ENCODE data around the gene MPPED2.
"Not testable (repeated sequence)": the region's sequence is repeated elsewhere in the genome, so short reads cannot be mapped to it uniquely, and the experiment has no call there.

MPPED2 gene

DNA sequence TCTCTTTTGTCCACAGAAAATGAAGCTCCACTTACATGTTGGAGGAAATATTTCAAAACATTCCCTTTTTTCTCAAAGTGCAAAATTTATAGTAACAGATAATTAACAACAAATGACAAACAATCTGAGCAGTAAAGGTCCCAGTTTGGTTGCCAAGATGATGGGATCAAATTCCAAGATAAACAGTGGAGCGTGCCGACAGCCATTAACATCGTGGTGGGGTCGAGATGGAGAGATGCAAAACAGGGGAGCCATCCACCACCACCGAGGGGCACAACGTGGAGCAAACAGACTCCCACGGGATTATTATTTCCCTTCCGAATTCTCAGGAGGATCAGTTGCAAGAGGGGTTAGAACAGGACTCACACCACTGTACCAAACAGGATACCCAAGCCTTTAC, 17.2 kb downstream of the MPPED2 start:
- H3K4me3 ChIP-seq (ENCODE audit: low read length), result no peak overlapping the region
- H3K4me2 ChIP-seq (ENCODE audit: low read length), result no peak overlapping the region
- no peaks in the 10 kb centered on the region for H3K27me3 ChIP-seq (ENCODE audit: control insufficient read depth, insufficient read depth, low read length)
- no peaks in the 10 kb centered on the region for H3K36me3 ChIP-seq (ENCODE audit: insufficient read depth, low read length)
- H3K9ac ChIP-seq (ENCODE audit: low read depth, low read length), result no peak overlapping the region
- no peaks in the 10 kb centered on the region for H3K9me3 ChIP-seq (replicated peaks; ENCODE audit: low read length)
- H3K4me1 ChIP-seq (ENCODE audit: control insufficient read depth, insufficient read depth, low read length), result no peaks in the 10 kb centered on the region

DNA sequence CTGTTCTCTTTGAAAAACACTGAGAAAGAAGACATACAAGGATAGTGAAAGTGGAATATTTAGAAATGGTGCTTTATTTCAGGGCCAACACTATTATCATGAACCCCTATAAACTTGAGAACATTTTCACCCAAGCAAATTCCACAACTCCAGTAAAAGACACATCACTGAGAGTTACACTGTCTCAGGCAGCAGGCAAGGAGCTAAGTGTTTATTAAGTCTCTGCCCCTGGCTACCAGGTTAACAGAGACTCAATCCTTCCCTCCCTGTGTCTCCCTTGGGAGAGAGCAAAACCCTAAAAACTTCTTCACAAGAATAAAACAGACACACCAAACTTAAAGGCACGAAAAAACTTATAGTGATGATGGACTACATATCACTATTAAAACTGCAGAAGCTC, 18.5 kb downstream of the MPPED2 start:
- Histone ChIP-seq H3K9ac (ENCODE audit: low read depth, low read length) (no peak overlapping the region), H3K9me3 (replicated peaks; ENCODE audit: low read length) (no peaks in the 10 kb centered on the region), H3K4me2 (ENCODE audit: low read length) (no peak overlapping the region), H3K36me3 (ENCODE audit: insufficient read depth, low read length) (no peaks in the 10 kb centered on the region), H3K27me3 (ENCODE audit: control insufficient read depth, insufficient read depth, low read length) (no peaks in the 10 kb centered on the region), H3K4me1 (ENCODE audit: control insufficient read depth, insufficient read depth, low read length) (no peaks in the 10 kb centered on the region), H3K4me3 (ENCODE audit: low read length) (no peak overlapping the region)

DNA sequence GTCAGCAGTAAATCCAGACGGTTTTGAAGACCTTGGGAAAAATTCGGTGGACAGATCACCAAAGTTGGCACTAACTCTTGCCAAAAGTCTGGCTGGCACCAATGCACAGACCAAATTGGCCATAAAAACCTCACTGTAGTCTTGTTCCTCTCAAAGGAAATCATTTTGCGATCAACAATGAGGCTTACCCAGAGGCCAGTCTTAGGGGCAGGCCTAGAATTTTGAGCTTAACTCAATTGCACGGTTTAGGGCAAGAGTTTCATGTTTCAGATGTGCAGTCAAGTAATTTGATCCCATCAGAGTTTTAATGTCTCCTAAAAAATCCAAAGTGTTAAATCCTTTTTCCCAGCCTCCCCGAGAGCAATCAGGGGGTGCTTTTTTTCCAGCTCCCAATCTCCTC, 19.0 kb downstream of the MPPED2 start:
- Histone ChIP-seq H3K4me1 (ENCODE audit: control insufficient read depth, insufficient read depth, low read length) (no peaks in the 10 kb centered on the region), H3K9me3 (replicated peaks; ENCODE audit: low read length) (no peaks in the 10 kb centered on the region), H3K27me3 (ENCODE audit: control insufficient read depth, insufficient read depth, low read length) (no peaks in the 10 kb centered on the region), H3K4me3 (ENCODE audit: low read length) (no peak overlapping the region), H3K4me2 (ENCODE audit: low read length) (no peak overlapping the region), H3K36me3 (ENCODE audit: insufficient read depth, low read length) (no peaks in the 10 kb centered on the region), H3K9ac (ENCODE audit: low read depth, low read length) (no peak overlapping the region)

GRCh38 chr11:30566482-30566881, 19.7 kb downstream of the MPPED2 start:
- Histone ChIP-seq H3K4me1 (ENCODE audit: control insufficient read depth, insufficient read depth, low read length) (no peaks in the 10 kb centered on the region), H3K27me3 (ENCODE audit: control insufficient read depth, insufficient read depth, low read length) (no peaks in the 10 kb centered on the region), H3K9ac (ENCODE audit: low read depth, low read length) (no peak overlapping the region)

GRCh38 chr11:30565027-30565426, 21.1 kb downstream of the MPPED2 start:
- H3K4me1 ChIP-seq (ENCODE audit: control insufficient read depth, insufficient read depth, low read length), result no peaks in the 10 kb centered on the region
- no peaks in the 10 kb centered on the region for H3K27me3 ChIP-seq (ENCODE audit: control insufficient read depth, insufficient read depth, low read length)
- H3K9me3 ChIP-seq (replicated peaks; ENCODE audit: low read length), result no peaks in the 10 kb centered on the region
- no peak overlapping the region for H3K9ac ChIP-seq (ENCODE audit: low read depth, low read length)
- H3K4me2 ChIP-seq (ENCODE audit: low read length), result no peak overlapping the region
- no peak overlapping the region for H3K4me3 ChIP-seq (ENCODE audit: low read length)
- H3K36me3 ChIP-seq (ENCODE audit: insufficient read depth, low read length), result no peaks in the 10 kb centered on the region

More at GRCh38 chr11:30566482-30566881, 19.7 kb downstream of the MPPED2 start:
- H3K4me2 ChIP-seq (ENCODE audit: low read length), result no peak overlapping the region
- H3K4me3 ChIP-seq (ENCODE audit: low read length), result no peak overlapping the region
- no peaks in the 10 kb centered on the region for H3K36me3 ChIP-seq (ENCODE audit: insufficient read depth, low read length)
- H3K9me3 ChIP-seq (replicated peaks; ENCODE audit: low read length), result no peaks in the 10 kb centered on the region

DNA sequence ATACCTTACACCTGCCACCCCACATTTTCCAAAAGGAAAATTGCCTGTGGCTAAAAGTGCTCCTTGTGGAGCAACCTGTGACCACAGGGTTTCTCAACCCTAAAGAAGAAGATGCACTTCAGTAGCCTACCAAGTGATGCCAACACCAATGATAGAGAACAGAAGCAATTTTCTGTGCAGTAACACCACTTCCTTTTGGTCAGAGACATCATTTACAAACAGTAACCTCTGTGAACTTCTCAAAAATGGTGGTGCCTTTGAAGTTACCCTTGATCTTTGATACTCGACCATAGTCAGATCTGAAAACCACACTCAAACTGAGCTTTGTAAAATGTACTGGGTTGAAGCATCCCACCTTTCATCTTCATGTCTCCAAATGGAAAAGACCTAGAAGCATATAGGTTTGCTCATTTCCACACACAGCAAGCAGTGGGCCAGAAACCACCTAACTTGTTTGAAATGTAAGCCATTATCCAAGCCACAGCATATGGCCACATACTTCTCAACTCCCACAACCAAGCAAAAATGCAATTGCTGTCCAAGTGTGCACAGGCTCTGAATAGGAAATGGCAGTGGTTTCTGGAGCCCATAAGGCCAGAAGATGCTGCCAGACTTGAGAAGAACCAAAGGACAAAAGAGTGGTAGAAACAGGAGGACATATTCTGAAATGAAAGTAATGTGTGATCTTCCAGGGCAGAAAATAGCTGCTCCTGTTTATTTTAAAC, 24.3 kb downstream of the MPPED2 start:
- Histone ChIP-seq H3K27me3 (ENCODE audit: control insufficient read depth, insufficient read depth, low read length) (no peaks in the 10 kb centered on the region), H3K4me2 (ENCODE audit: low read length) (no peak overlapping the region), H3K4me3 (ENCODE audit: low read length) (no peak overlapping the region), H3K9me3 (replicated peaks; ENCODE audit: low read length) (no peaks in the 10 kb centered on the region), H3K4me1 (ENCODE audit: control insufficient read depth, insufficient read depth, low read length) (no peaks in the 10 kb centered on the region), H3K36me3 (ENCODE audit: insufficient read depth, low read length) (no peaks in the 10 kb centered on the region), H3K9ac (ENCODE audit: low read depth, low read length) (no peak overlapping the region)

DNA sequence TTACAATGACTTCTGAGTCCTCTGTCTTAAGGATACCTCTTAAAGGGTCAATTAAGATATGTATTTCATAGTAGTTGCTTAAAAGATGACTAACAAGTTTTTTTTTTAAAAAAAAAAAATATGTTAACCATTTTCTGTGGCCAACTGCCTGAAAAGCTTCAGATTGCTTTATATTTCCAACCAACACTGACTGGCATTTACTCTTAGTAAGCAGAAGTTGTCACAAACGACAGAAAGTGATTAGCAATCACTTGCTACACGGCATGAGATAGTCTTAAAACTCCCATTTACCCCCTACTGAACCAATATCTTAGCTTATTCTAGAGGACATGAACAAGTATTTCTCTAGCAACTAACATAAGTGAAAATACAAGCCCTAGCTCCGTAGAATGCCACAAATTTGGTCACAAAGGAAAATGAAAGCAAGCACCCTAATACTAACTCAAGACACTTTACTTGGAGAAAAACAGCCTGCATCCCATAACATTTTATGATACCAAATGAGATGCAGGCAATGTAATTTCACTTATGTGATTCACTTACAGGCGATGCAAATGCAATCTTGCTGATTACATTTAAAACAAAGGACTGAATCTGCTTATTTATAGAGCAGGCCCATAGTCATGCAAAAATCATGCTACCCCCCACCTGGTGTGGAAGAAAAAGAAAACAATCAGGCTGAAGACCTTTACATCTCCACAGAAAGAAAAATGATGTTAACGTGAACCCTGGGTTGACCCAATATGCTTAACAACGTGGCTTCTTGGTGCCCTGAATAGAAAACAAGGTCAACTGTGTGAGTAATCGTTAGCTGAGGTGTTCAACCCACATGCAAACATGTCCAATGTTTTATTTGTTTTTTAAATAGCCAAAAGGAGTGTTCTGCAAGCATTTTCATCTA, 25.7 kb downstream of the MPPED2 start:
- H3K4me3 ChIP-seq (ENCODE audit: low read length), result no peak overlapping the region
- no peak overlapping the region for H3K9ac ChIP-seq (ENCODE audit: low read depth, low read length)
- no peaks in the 10 kb centered on the region for H3K9me3 ChIP-seq (replicated peaks; ENCODE audit: low read length)
- H3K36me3 ChIP-seq (ENCODE audit: insufficient read depth, low read length), result no peaks in the 10 kb centered on the region
- H3K4me2 ChIP-seq (ENCODE audit: low read length), result no peak overlapping the region
- no peaks in the 10 kb centered on the region for H3K4me1 ChIP-seq (ENCODE audit: control insufficient read depth, insufficient read depth, low read length)
- no peaks in the 10 kb centered on the region for H3K27me3 ChIP-seq (ENCODE audit: control insufficient read depth, insufficient read depth, low read length)

DNA sequence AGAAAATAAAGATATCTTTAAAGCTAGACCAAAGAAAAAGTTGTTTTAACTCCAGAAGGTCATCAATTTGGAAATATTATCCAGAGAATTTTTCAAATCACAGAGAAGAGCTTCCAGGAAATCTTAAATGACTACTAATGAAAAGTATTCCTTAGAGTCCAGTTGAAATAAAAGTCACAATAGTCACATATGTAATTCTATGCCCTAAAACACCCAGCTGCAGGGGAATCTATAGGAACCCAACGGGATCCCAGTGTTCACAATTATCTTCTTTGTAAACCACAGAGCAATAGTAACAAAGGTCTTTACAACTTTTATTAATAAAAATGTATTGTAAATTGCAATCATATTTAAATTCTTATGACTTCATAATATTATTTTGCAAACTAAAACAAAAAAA, 27.1 kb downstream of the MPPED2 start:
- no peaks in the 10 kb centered on the region for H3K36me3 ChIP-seq (ENCODE audit: insufficient read depth, low read length)
- H3K4me3 ChIP-seq (ENCODE audit: low read length), result no peak overlapping the region
- H3K4me2 ChIP-seq (ENCODE audit: low read length), result no peak overlapping the region
- H3K27me3 ChIP-seq (ENCODE audit: control insufficient read depth, insufficient read depth, low read length), result no peaks in the 10 kb centered on the region
- no peaks in the 10 kb centered on the region for H3K9me3 ChIP-seq (replicated peaks; ENCODE audit: low read length)
- H3K4me1 ChIP-seq (ENCODE audit: control insufficient read depth, insufficient read depth, low read length), result no peaks in the 10 kb centered on the region
- H3K9ac ChIP-seq (ENCODE audit: low read depth, low read length), result no peak overlapping the region

GRCh38 chr11:30554587-30554986, 31.6 kb downstream of the MPPED2 start:
- not testable (repeated sequence) for H3K4me3 ChIP-seq (ENCODE audit: low read length); H3K4me1 ChIP-seq (ENCODE audit: control insufficient read depth, insufficient read depth, low read length); H3K9ac ChIP-seq (ENCODE audit: low read depth, low read length)

DNA sequence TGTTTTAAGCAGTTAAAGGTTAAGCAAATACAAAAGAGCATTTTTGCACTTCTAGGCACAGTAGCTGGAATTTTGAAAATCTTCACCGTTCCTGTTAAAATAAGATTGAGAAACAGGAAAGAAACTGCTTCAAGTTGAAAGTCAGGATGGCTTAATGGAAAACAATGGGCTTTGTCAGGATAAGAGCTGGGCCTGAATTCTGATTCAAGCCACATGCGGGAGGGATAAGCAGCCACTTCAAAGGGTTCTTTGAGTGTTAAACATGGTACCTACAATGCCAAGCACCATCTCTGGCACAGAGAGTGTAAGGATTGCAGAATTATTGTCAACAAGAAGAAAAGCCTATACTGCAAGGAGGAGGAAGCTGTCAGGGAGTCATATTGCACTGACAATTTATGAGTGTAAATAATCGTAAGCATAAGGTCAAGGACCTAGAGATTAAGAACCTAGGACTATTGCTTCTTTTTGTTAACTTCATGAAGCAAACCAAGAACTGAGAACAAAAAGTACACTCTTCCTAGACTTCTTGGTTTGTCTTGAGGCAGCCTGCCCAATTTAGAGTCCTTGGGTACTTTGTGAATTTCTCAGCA, 32.5 kb downstream of the MPPED2 start:
- H3K4me3 ChIP-seq (ENCODE audit: low read length), result no peak overlapping the region
- H3K9me3 ChIP-seq (replicated peaks; ENCODE audit: low read length), result no peaks in the 10 kb centered on the region
- H3K4me2 ChIP-seq (ENCODE audit: low read length), result no peak overlapping the region
- no peaks in the 10 kb centered on the region for H3K36me3 ChIP-seq (ENCODE audit: insufficient read depth, low read length)
- no peaks in the 10 kb centered on the region for H3K4me1 ChIP-seq (ENCODE audit: control insufficient read depth, insufficient read depth, low read length)
- H3K9ac ChIP-seq (ENCODE audit: low read depth, low read length), result no peak overlapping the region
- H3K27me3 ChIP-seq (ENCODE audit: control insufficient read depth, insufficient read depth, low read length), result no peaks in the 10 kb centered on the region

More at GRCh38 chr11:30554587-30554986, 31.6 kb downstream of the MPPED2 start:
- not testable (repeated sequence) for H3K27me3 ChIP-seq (ENCODE audit: control insufficient read depth, insufficient read depth, low read length); H3K36me3 ChIP-seq (ENCODE audit: insufficient read depth, low read length); H3K9me3 ChIP-seq (replicated peaks; ENCODE audit: low read length); H3K4me2 ChIP-seq (ENCODE audit: low read length)

GRCh38 chr11:30552839-30553238, 33.3 kb downstream of the MPPED2 start:
- Histone ChIP-seq H3K9me3 (replicated peaks; ENCODE audit: low read length) (no peaks in the 10 kb centered on the region), H3K36me3 (ENCODE audit: insufficient read depth, low read length) (no peaks in the 10 kb centered on the region), H3K27me3 (ENCODE audit: control insufficient read depth, insufficient read depth, low read length) (no peaks in the 10 kb centered on the region), H3K4me1 (ENCODE audit: control insufficient read depth, insufficient read depth, low read length) (no peaks in the 10 kb centered on the region), H3K4me3 (ENCODE audit: low read length) (no peak overlapping the region), H3K9ac (ENCODE audit: low read depth, low read length) (no peak overlapping the region), H3K4me2 (ENCODE audit: low read length) (no peak overlapping the region)
